Lung (tissue), 12 donors: ENCODE results near the gene FAHD2B. TPM values are rescaled to one million over a fixed set of nuclear protein-coding genes. Genes with fewer than 3 reads are reported as not detected.
"Not testable (repeated sequence)": the region's sequence is repeated elsewhere in the genome, so short reads cannot be mapped to it uniquely, and the experiment has no call there.

Source experiments
- ATAC-seq: fragments of 200-7000 bp; cut with Tn5 transposase; one replicate; pipeline ENCODE4 v1.9.1; 2020; ENCODE audit warnings: moderate number of reproducible peaks; ENCODE audit not compliant: insufficient read depth, low FRiP score
- DNase-seq, 3 donors: peaks; one replicate each; pipeline ENCODE4 v3.0.0-alpha.2; 2013 to 2017
- H3K27ac ChIP-seq, 2 donors: one replicate each; pipeline ENCODE4 v1.5.1; 2013; ENCODE audit warnings: mild to moderate bottlenecking in 2 of 2, moderate library complexity in 2 of 2, control low read depth in 1 of 2, inconsistent platforms in 1 of 2, low read depth in 1 of 2, low read length in 1 of 2
- H3K27me3 ChIP-seq, 3 donors: one replicate each; pipeline ENCODE4 v1.5.1; 2013; ENCODE audit warnings: low read length in 2 of 3; ENCODE audit not compliant: control insufficient read depth in 3 of 3, insufficient read depth in 3 of 3
- H3K36me3 ChIP-seq, 4 donors: one replicate each; pipeline ENCODE4 v1.5.1; 2013; ENCODE audit warnings: low read length in 4 of 4, mild to moderate bottlenecking in 1 of 4, moderate library complexity in 1 of 4; ENCODE audit not compliant: control insufficient read depth in 4 of 4, insufficient read depth in 4 of 4
- H3K4me1 ChIP-seq, 5 donors: one replicate each; pipeline ENCODE4 v1.5.1; 2013; ENCODE audit warnings: low read length in 5 of 5, mild to moderate bottlenecking in 2 of 5, moderate library complexity in 1 of 5; ENCODE audit not compliant: control insufficient read depth in 5 of 5, insufficient read depth in 5 of 5
- H3K4me3 ChIP-seq: one replicate; pipeline ENCODE4 v1.5.1; 2013; ENCODE audit warnings: mild to moderate bottlenecking, control low read depth, moderate library complexity
- H3K9ac ChIP-seq, 2 donors: one replicate each; pipeline ENCODE4 v1.5.1; 2013; ENCODE audit warnings: low read length in 2 of 2, control low read depth in 1 of 2; ENCODE audit not compliant: insufficient read depth in 1 of 2
- H3K9me3 ChIP-seq, 4 donors: one replicate each; pipeline ENCODE4 v1.5.1; 2013; ENCODE audit warnings: low read length in 3 of 4, mild to moderate bottlenecking in 1 of 4, moderate library complexity in 1 of 4; ENCODE audit not compliant: control insufficient read depth in 4 of 4, insufficient read depth in 3 of 4
- CTCF ChIP-seq: IDR thresholded peaks from 2 replicates; pipeline ENCODE4 v1.5.1; 2012; ENCODE audit warnings: mild to moderate bottlenecking; ENCODE audit errors: control extremely low read depth, extremely low read depth
- WGBS, 2 donors: extraction: QIAGEN DNeasy Blood & Tissue Kit; methylation state at CpG; one replicate each; pipeline ENCODE4 v1.1.7; 2013; 5-methylcytosine and 5-hydroxymethylcytosine counted together
- polyA plus RNA-seq, 2 donors: library from polyadenylated mRNA; stranded (reverse); fragments of 200-250 nt; gene quantifications; one replicate each; pipeline ENCODE4 v1.2.1, GENCODE V29; 2013
- total RNA-seq, 2 donors: library from RNA; depleted of rRNA in 1 of 2; stranded (reverse); fragments of >200 nt in 1 of 2; gene quantifications; one replicate each; pipeline ENCODE4 v1.2.1, GENCODE V29; 2014 to 2021
- donor health status: control.
- donor health status: control.
- donor health status: Bipolar disorder and iron deficiency.
- donor health status: healthy.
- donor health status: DM: yes; HTN: yes; CAD: no.

FAHD2B gene
- total and polyA plus RNA-seq, 4 donors, result 6.5 to 14.4 (median 10.2) TPM

- 0 to 1% methylated on average over 24 to 42 of the region's 44 CpGs for WGBS, 2 donors
- ATAC-seq (peak; percentile 93), DNase-seq (peak; percentile 49 to 65 (median 53))
These were observed 17.8 kb upstream of the FAHD2B start for GRCh38 chr2:97112320-97113049.

GRCh38 chr2:97111246-97111645 is 16.6 kb upstream of the FAHD2B start:
- 86 to 94% methylated on average over 9 of the region's 9 CpGs for WGBS, 2 donors
- not testable (repeated sequence) for DNase-seq

More at GRCh38 chr2:97112320-97113049, 17.8 kb upstream of the FAHD2B start:
- H3K27me3 ChIP-seq, H3K9me3 ChIP-seq, H3K4me1 ChIP-seq, H3K36me3 ChIP-seq: not testable (repeated sequence)
- Histone ChIP-seq H3K4me3 (peak overlapping the region; percentile 60), H3K27ac (peak overlapping the region; percentile 89 to 94), H3K9ac (peak overlapping the region; percentile 16 to 67)
- TF ChIP-seq CTCF, result peak; percentile 90

DNA sequence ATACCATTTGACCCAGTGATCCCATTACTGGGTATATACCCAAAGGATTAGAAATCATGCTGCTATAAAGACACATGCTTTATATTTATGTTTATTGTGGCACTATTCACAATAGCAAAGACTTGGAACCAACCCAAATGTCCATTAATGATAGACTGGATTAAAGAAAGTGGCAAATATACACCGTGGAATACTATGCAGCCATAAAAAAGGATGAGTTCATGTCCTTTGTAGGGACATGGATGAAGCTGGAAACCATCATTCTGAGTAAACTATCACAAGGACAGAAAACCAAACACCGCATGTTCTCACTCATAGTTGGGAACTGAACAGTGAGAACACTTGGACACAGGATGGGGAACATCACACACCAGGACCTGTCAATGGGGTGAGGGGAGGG is 12.2 kb upstream of the FAHD2B start:
- H3K9me3 ChIP-seq, H3K27ac ChIP-seq, H3K9ac ChIP-seq, H3K27me3 ChIP-seq, ATAC-seq, H3K4me3 ChIP-seq, DNase-seq, H3K4me1 ChIP-seq, H3K36me3 ChIP-seq: not testable (repeated sequence)
- 89 to 98% methylated on average over 2 of the region's 2 CpGs for WGBS, 2 donors

More at GRCh38 chr2:97111246-97111645, 16.6 kb upstream of the FAHD2B start:
- H3K27ac ChIP-seq, H3K27me3 ChIP-seq, H3K9me3 ChIP-seq, H3K36me3 ChIP-seq, H3K4me3 ChIP-seq, H3K9ac ChIP-seq, H3K4me1 ChIP-seq, ATAC-seq: not testable (repeated sequence)

DNA sequence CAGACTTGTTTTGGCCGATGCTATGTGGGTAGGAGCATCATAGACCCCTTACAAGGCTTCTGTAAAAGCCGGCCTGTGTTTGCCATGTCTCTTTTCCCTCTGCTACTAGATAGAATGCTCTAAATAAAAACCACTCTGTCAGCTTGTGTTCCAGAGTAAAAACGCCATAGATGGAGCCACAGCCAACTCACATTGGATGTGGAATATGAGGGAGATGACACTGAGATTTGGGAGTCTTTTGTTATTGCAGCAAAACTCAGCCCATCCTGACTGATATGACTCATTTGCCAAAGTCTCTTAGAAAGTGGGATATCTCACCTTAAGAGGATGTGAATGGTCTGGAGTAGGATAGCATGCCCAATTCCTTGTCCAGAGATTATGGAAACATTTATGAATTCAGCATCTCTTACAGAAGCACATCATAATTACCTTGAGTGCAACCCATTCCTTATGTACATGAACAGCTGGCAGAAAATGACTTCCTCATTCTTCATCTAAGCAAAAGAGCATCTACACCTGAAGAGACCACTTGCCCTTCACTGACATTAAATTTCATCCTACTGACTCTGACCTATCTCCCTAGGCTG is 4.2 kb upstream of the FAHD2B start:
- WGBS, 2 donors, result 87% methylated on average over 3 of the region's 3 CpGs
- H3K27me3 ChIP-seq, H3K27ac ChIP-seq, H3K4me1 ChIP-seq, H3K4me3 ChIP-seq, DNase-seq, ATAC-seq, H3K36me3 ChIP-seq, H3K9ac ChIP-seq, H3K9me3 ChIP-seq: not testable (repeated sequence)

DNA sequence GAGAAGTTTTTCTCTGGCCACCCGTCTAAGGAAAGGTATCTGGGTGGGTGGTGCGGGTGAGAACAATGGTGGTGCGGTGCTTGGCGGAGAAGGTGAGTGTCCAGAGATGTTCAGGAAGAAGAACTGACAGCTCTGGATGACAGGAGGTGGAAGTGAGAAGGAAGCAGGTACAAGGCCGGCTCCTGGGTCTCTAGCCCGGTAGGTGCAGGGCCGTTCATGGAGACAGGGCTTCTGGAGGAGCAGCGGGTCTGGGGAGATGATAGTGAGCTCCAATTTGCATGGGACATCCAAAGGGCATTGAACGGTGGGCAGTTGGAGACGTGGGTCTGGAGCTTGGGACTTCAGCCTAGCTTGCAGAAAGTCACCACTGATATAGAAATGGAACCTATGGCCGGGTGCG is 979 bp upstream of the FAHD2B start:
- Histone ChIP-seq H3K27me3 (no peaks in the 10 kb centered on the region), H3K4me1 (peaks cover 0 to 6% (median 4%) of the 10 kb centered on the region in 5 donors), H3K9ac (peak overlapping the region in 1 of 2 donors; percentile 28), H3K4me3 (no peak overlapping the region), H3K36me3 (no peaks in the 10 kb centered on the region), H3K9me3 (no peaks in the 10 kb centered on the region), H3K27ac (no peak overlapping the region)
- WGBS, 2 donors, result 85% methylated on average over 12 of the region's 12 CpGs
- DNase-seq (no peak), ATAC-seq (no peak)
- no peak for TF ChIP-seq CTCF

GRCh38 chr2:97093983-97094771 is 505 bp downstream of the FAHD2B start:
- H3K36me3 ChIP-seq, H3K4me1 ChIP-seq, H3K27ac ChIP-seq, H3K4me3 ChIP-seq, H3K9me3 ChIP-seq, H3K9ac ChIP-seq, H3K27me3 ChIP-seq: not testable (repeated sequence)
- WGBS, 2 donors, result 73 to 78% methylated on average over 4 of the region's 33 CpGs
- peak in 2 of 3 donors; percentile 10 to 20 for DNase-seq
- ATAC-seq, result peak; percentile 22
